GM19463 (cell line): ENCODE data around the gene ARHGAP23.
"Not testable (repeated sequence)": the region's sequence is repeated elsewhere in the genome, so short reads cannot be mapped to it uniquely, and the experiment has no call there.

Experiments used
- ATAC-seq: cut with Tn5 transposase; IDR thresholded peaks from one replicate; pipeline ENCODE4 v1.9.1; 2021; ENCODE audit warnings: mild to moderate bottlenecking, moderate library complexity; ENCODE audit not compliant: unreplicated experiment

The ARHGAP23 gene

GRCh38 chr17:38458521-38458920, 30.3 kb downstream of the ARHGAP23 start:
- no peak for ATAC-seq

- no peak for ATAC-seq
Observed at GRCh38 chr17:38459567-38459966, 31.3 kb downstream of the ARHGAP23 start.

- no peak for ATAC-seq
Observed at GRCh38 chr17:38460082-38460715, 31.9 kb downstream of the ARHGAP23 start.

- no peak for ATAC-seq
Observed at GRCh38 chr17:38460716-38461630, 32.7 kb downstream of the ARHGAP23 start.

- no peak for ATAC-seq
Observed at GRCh38 chr17:38461683-38462082, 33.4 kb downstream of the ARHGAP23 start.

- ATAC-seq: no peak
Observed at GRCh38 chr17:38463451-38463858, 35.2 kb downstream of the ARHGAP23 start.

GRCh38 chr17:38464251-38464722, 36.0 kb downstream of the ARHGAP23 start:
- ATAC-seq: no peak

- no peak for ATAC-seq
Observed at GRCh38 chr17:38464723-38465390, 36.6 kb downstream of the ARHGAP23 start.

- no peak for ATAC-seq
Observed at GRCh38 chr17:38465391-38466345, 37.4 kb downstream of the ARHGAP23 start.

- ATAC-seq: no peak
Observed at GRCh38 chr17:38466346-38467315, 38.4 kb downstream of the ARHGAP23 start.

GRCh38 chr17:38467491-38467890, 39.2 kb downstream of the ARHGAP23 start:
- ATAC-seq: no peak

GRCh38 chr17:38469875-38470274, 41.6 kb downstream of the ARHGAP23 start:
- ATAC-seq: no peak

- not testable (repeated sequence) for ATAC-seq
Observed at GRCh38 chr17:38471253-38471652, 43.0 kb downstream of the ARHGAP23 start.

GRCh38 chr17:38474666-38475065, 46.4 kb downstream of the ARHGAP23 start:
- ATAC-seq: not testable (repeated sequence)

GRCh38 chr17:38476549-38476948, 48.3 kb downstream of the ARHGAP23 start:
- no peak for ATAC-seq

- not testable (repeated sequence) for ATAC-seq
Observed at GRCh38 chr17:38477417-38477816, 49.2 kb downstream of the ARHGAP23 start.

- ATAC-seq: not testable (repeated sequence)
Observed at GRCh38 chr17:38477951-38478350, 49.7 kb downstream of the ARHGAP23 start.

GRCh38 chr17:38478667-38479066, 50.4 kb downstream of the ARHGAP23 start:
- not testable (repeated sequence) for ATAC-seq
